Small intestine (tissue), 7 donors: ENCODE data around the gene ST7. TPM values are rescaled to one million over a fixed set of nuclear protein-coding genes. Genes with fewer than 3 reads are reported as not detected.
"Not testable (repeated sequence)": the region's sequence is repeated elsewhere in the genome, so short reads cannot be mapped to it uniquely, and the experiment has no call there.

Experiments used
- DNase-seq, 2 donors: peaks; one replicate each; pipeline versions ENCODE4 v3.0.0 to v3.0.0-alpha.2; 2013
- FAIRE-seq: peaks from 2 replicates; lab custom pipeline; 2012; peaks lifted over from hg19 to GRCh38; lab: Jason Lieb, UNC
- H3K27ac ChIP-seq, 3 donors: one replicate each; pipeline ENCODE4 v1.5.1; 2013; ENCODE audit warnings: low read length in 2 of 3, mild to moderate bottlenecking in 2 of 3, control low read depth in 1 of 3, inconsistent platforms in 1 of 3, low read depth in 1 of 3, moderate library complexity in 1 of 3
- H3K27me3 ChIP-seq, 3 donors: one replicate each; pipeline ENCODE4 v1.6.1; 2013; ENCODE audit warnings: low read length in 3 of 3, inconsistent platforms in 1 of 3; ENCODE audit not compliant: control insufficient read depth in 3 of 3, insufficient read depth in 3 of 3
- H3K36me3 ChIP-seq, 3 donors: one replicate each; pipeline ENCODE4 v1.6.1; 2013; ENCODE audit warnings: low read length in 3 of 3, inconsistent platforms in 1 of 3, low read depth in 1 of 3, mild to moderate bottlenecking in 1 of 3, moderate library complexity in 1 of 3; ENCODE audit not compliant: control insufficient read depth in 3 of 3, insufficient read depth in 2 of 3
- H3K4me1 ChIP-seq, 3 donors: one replicate each; pipeline ENCODE4 v1.6.1; 2013; ENCODE audit warnings: low read length in 2 of 3, inconsistent platforms in 1 of 3, low read depth in 1 of 3, mild to moderate bottlenecking in 1 of 3, moderate library complexity in 1 of 3; ENCODE audit not compliant: control insufficient read depth in 3 of 3, insufficient read depth in 2 of 3
- H3K4me3 ChIP-seq, 3 donors: one replicate each; pipeline ENCODE4 v1.5.1; 2013; ENCODE audit warnings: low read length in 3 of 3, control low read depth in 1 of 3, inconsistent platforms in 1 of 3, low read depth in 1 of 3, mild to moderate bottlenecking in 1 of 3, moderate library complexity in 1 of 3
- H3K9me3 ChIP-seq, 2 donors: one replicate each; pipeline ENCODE4 v1.6.1; 2013; ENCODE audit warnings: low read depth in 1 of 2, low read length in 1 of 2; ENCODE audit not compliant: control insufficient read depth in 2 of 2, insufficient read depth in 1 of 2
- WGBS, 3 donors: extraction: QIAGEN DNeasy Blood & Tissue Kit; methylation state at CpG; one replicate each; pipeline ENCODE4 v1.1.7; 2013; 5-methylcytosine and 5-hydroxymethylcytosine counted together
- polyA plus RNA-seq, 4 donors: library from polyadenylated mRNA; stranded (reverse) in 3 of 4; unstranded in 1 of 4; fragments of 200-250 nt in 3 of 4; fragments of 120-200 nt in 1 of 4; gene quantifications; one replicate each; pipeline versions ENCODE4 v1.2.1 to v1.2.3, GENCODE V29; 2013
- donor health status: healthy with polysubstance abuse.
- donor health status: control.
- donor health status: control.
- donor health status: Bipolar disorder and iron deficiency.
- donor health status: healthy.

The ST7 gene
- polyA plus RNA-seq, 4 donors = 8.3 to 27.7 (median 13.0) TPM

DNA sequence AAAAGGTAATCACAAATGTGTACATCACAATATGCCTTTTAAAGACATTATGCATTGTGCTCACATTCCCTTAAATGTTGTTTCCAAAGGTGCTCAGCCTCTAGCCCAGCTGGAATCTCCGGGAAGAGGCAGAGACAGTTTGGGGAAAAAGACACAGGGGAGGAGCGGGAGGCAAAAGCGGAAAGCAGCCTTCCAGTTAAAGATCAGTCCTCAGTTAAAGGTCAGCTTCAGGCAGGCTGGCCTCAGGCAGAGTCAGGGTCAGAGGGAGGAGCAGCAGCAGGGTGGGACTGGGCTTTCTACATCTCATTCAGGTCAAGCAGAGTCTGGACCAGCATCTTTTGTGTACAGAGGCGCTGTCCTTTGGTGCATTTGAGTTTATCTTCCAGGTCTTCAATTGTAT lies 18.6 kb downstream of the ST7 start:
- peaks cover 0 to 1% (median 0%) of the 10 kb centered on the region in 3 donors for H3K4me1 ChIP-seq
- H3K27me3 ChIP-seq = no peaks in the 10 kb centered on the region
- DNase-seq = no peak
- WGBS, 3 donors = 91 to 100% (median 97%) methylated on average over 4 of the region's 4 CpGs
- FAIRE-seq = no peak
- peaks cover 0 to 12% (median 0%) of the 10 kb centered on the region in 3 donors for H3K36me3 ChIP-seq
- H3K4me3 ChIP-seq = peak overlapping the region in 1 of 3 donors; percentile 20
- H3K9me3 ChIP-seq = peaks cover 0 to 7% of the 10 kb centered on the region in 2 donors
- no peak overlapping the region for H3K27ac ChIP-seq

DNA sequence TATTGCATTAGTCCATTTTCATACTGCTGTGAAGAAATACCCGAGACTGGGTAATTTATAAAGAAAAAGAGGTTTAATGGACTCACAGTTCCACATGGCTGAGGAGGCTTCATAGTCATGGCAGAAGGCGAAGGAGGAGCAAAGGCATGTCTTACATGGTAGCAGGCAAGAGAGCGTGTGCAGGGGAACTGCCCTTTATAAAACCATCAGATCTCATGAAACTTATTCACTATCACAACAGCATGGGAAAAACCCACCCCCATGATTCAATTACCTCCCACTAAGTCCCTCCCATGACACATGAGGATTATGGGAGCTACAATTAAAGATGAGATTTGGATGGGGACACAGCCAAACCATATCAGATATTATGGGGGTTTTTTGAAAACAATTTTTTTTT lies 21.7 kb downstream of the ST7 start:
- not testable (repeated sequence) for H3K4me3 ChIP-seq, DNase-seq, FAIRE-seq, H3K27ac ChIP-seq, H3K9me3 ChIP-seq, H3K4me1 ChIP-seq, H3K27me3 ChIP-seq
- WGBS, 3 donors = 84 to 97% (median 87%) methylated on average over 3 of the region's 3 CpGs
- H3K36me3 ChIP-seq = peaks cover 0 to 14% (median 0%) of the 10 kb centered on the region in 3 donors

DNA sequence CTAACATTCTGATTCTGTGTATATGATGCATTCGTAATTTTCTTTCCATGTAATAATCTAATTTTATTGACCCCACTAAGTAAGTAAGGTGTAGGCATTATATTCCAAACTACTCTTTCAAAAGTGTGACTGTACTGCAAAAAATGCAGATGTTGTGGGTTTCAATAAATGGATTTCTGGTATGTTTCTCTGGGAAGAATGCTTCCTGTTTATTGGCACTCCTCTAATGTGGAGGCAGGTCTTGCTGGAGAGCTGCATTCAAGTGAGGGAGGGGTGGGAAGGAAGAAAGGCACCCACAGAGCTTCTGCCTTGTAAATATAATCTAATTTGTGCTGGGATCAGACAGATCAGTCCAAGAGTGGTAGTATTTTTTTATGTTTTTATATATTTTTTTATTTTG lies 23.9 kb downstream of the ST7 start:
- H3K36me3 ChIP-seq = peaks cover 0 to 11% (median 0%) of the 10 kb centered on the region in 3 donors
- no peaks in the 10 kb centered on the region for H3K4me1 ChIP-seq
- no peak overlapping the region for H3K4me3 ChIP-seq
- no peak for DNase-seq
- no peaks in the 10 kb centered on the region for H3K27me3 ChIP-seq
- WGBS, 3 donors = 89 to 92% (median 89%) methylated on average over 1 of the region's 1 CpG
- peaks cover 0 to 7% of the 10 kb centered on the region in 2 donors for H3K9me3 ChIP-seq
- no peak overlapping the region for H3K27ac ChIP-seq
- no peak for FAIRE-seq

DNA sequence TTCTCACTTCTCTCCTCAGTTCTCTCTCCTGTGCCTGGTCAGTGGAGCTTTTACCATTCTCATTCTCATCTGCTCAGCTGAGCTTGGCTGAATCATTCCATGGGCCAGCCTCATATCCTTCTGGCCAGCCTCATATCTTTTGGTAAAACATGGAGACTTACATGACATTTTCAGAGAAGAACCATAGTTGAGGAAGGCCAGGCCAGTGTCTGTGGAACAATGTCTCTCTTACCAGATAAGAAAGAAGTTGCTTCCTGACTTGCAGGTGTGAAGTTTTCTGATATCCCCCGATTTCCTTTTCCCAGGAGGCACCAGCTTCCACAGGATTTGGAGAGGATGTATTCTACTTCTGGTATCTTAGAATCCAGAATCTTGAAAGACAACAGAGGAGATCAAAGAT lies 24.7 kb downstream of the ST7 start:
- Histone ChIP-seq H3K27ac (no peak overlapping the region), H3K4me1 (no peaks in the 10 kb centered on the region), H3K27me3 (no peaks in the 10 kb centered on the region), H3K4me3 (no peak overlapping the region), H3K9me3 (peaks cover 0 to 7% of the 10 kb centered on the region in 2 donors), H3K36me3 (peaks cover 0 to 5% (median 0%) of the 10 kb centered on the region in 3 donors)
- FAIRE-seq (no peak), DNase-seq (no peak)
- WGBS, 3 donors = 82 to 84% (median 82%) methylated on average over 1 of the region's 1 CpG

DNA sequence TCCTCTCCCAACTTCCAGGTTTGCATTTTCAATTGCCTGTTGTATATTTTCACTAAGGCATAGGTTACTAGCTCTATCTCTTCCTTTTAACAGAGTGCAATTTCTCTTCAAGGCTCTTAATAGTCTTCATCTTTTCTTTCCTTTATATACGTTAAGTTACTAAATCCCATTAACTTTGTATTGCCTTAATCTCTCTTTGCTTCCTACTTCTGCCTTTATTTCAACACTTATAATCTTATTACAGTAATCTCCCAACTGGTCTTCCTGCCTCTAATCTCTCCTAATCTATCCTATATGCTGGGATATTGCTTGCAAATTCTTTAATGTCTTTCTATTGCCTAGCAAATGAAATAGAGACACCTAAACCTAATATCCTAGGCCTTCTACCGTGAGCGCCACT lies 26.1 kb downstream of the ST7 start:
- FAIRE-seq = no peak
- no peak for DNase-seq
- no peaks in the 10 kb centered on the region for H3K27me3 ChIP-seq
- H3K36me3 ChIP-seq = peaks cover 0 to 2% (median 0%) of the 10 kb centered on the region in 3 donors
- no peak overlapping the region for H3K4me3 ChIP-seq
- H3K4me1 ChIP-seq = no peaks in the 10 kb centered on the region
- H3K9me3 ChIP-seq = peaks cover 0 to 5% of the 10 kb centered on the region in 2 donors
- WGBS, 3 donors = 91 to 95% (median 92%) methylated on average over 3 of the region's 3 CpGs
- H3K27ac ChIP-seq = no peak overlapping the region

DNA sequence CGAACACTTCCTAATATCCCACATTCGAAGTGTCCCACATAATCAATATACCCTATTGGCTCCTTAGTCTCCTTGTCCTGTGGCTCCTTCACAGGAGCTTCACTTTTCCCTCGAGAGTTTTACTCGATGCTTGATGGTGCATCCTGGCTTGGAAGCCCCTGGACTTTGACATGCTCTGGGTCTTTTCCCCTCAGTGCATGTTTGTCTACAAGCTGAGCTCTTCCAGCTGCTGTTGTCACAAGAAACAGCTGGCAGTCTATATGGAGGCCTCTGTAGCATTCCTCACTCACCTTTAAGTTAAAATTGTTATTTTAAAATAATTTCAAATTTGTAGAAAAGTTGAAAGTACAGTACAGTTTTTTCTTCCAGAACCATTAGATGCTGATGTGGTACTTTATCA lies 27.1 kb downstream of the ST7 start:
- H3K27me3 ChIP-seq = no peaks in the 10 kb centered on the region
- DNase-seq (no peak), FAIRE-seq (no peak)
- H3K36me3 ChIP-seq = peaks cover 0 to 2% (median 0%) of the 10 kb centered on the region in 3 donors
- peaks cover 0 to under 1% of the 10 kb centered on the region in 2 donors for H3K9me3 ChIP-seq
- no peak overlapping the region for H3K27ac ChIP-seq
- H3K4me3 ChIP-seq = no peak overlapping the region
- 74 to 86% (median 75%) methylated on average over 4 of the region's 4 CpGs for WGBS, 3 donors
- H3K4me1 ChIP-seq = no peaks in the 10 kb centered on the region

DNA sequence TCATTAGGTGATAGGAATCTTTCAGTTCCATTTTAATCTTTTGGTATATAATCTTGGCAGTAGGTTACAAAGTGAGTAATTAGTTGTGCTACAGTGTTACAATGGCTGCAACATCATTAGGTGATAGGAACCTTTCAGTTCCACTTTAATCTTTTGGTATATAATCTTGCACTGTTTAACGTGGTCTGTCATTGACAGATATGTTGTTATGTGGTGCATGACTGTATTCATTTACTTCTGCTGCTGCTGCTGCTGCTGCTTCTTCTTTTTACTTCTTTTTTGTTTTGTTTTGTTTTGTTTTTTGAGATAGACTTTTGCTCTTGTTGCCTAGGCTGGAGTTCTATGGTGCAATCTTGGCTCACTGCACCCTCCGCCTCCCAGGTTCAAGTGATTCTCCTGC lies 28.6 kb downstream of the ST7 start:
- 59 to 79% (median 64%) methylated on average over 2 of the region's 2 CpGs for WGBS, 3 donors
- Histone ChIP-seq H3K27ac (no peak overlapping the region), H3K9me3 (no peaks in the 10 kb centered on the region), H3K27me3 (no peaks in the 10 kb centered on the region), H3K4me3 (no peak overlapping the region), H3K36me3 (peaks cover 0 to 2% (median 0%) of the 10 kb centered on the region in 3 donors), H3K4me1 (no peaks in the 10 kb centered on the region)
- FAIRE-seq = no peak
- DNase-seq = no peak

DNA sequence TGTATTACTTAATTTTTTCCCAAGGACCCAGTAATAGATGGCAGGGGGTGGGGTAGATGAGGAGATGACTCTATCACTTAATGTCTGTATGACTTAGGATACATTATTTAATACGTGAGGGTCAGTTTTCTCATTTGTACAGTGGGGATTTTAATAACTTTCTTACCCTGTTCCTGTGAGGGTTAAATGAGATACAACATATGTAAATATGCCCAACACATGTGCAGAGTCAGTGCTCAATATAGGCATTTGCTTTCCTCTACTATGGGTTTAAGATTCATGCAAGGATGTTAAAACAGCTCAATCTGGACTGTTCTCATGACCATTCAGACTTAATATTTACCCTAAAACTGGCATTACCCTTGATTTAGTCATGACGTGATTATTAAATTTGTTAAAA lies 31.2 kb downstream of the ST7 start:
- Histone ChIP-seq H3K27ac (no peak overlapping the region), H3K4me3 (no peak overlapping the region), H3K27me3 (no peaks in the 10 kb centered on the region), H3K9me3 (no peaks in the 10 kb centered on the region), H3K36me3 (no peaks in the 10 kb centered on the region), H3K4me1 (peaks cover 0 to 3% (median 0%) of the 10 kb centered on the region in 3 donors)
- 75 to 82% (median 80%) methylated on average over 2 of the region's 2 CpGs for whole genome bisulfite sequencing, 3 donors
- no peak for FAIRE-seq
- no peak for DNase-seq

DNA sequence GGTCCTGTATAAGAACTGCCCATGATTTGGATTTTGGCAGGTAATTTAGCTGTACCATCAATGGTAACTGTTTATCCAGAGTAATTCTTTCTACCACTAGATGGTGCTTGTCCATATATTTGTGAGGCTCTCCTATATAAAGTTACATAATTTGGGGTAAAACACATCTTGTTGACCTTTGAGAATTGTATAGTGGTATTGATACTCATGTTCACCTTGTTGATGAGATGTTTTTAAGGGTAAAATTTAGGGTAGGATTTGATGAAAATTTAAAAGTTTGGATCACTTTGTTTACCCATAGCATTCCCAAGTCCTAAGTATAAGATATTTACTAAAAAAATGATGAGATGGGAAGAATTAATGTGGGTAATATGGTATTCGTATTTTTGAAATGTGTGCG lies 31.6 kb downstream of the ST7 start:
- H3K27ac ChIP-seq = no peak overlapping the region
- no peaks in the 10 kb centered on the region for H3K27me3 ChIP-seq
- 77 to 94% (median 91%) methylated on average over 2 of the region's 2 CpGs for WGBS, 3 donors
- H3K36me3 ChIP-seq = no peaks in the 10 kb centered on the region
- no peak overlapping the region for H3K4me3 ChIP-seq
- peaks cover 0 to under 1% of the 10 kb centered on the region in 2 donors for H3K9me3 ChIP-seq
- no peak for FAIRE-seq
- peak; percentile 33 to 34 for DNase-seq
- peaks cover 0 to 3% (median 0%) of the 10 kb centered on the region in 3 donors for H3K4me1 ChIP-seq
